Left forelimb (tissue), 1 donor: ENCODE measurements around the gene LCE2B.

Source experiments
- DNase-seq: peaks from one replicate; pipeline ENCODE4 v3.0.0-alpha.2; 2018; ENCODE audit warnings: low spot score

The LCE2B gene

DNA sequence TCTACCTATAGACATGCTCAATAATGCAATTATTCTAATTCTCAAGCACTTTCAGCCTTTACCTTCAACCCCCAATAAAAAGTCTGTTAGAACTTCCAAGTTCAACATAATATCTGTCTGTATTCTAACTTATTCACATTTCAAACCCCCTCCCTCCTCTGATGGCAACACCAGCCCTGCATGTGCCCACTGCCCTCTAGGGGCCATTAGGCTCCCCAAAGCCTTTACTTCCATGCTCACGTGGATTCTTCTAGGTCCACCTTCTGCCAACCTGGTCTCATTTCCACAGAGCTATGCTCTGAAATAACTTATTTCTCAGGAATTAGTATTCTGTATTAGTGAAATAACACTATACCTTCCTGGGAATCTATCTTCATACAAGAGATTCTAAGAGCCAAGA, 49.7 kb downstream of the LCE2B start:
- DNase-seq: no peak
